H1 (cell line): ENCODE results near the gene FLT3. TPM values are rescaled to one million over a fixed set of nuclear protein-coding genes. Genes with fewer than 3 reads are reported as not detected.

Experiments used
- E2F6 ChIP-seq: IDR thresholded peaks from 2 replicates; pipeline ENCODE4 v1.6.1; 2012; ENCODE audit warnings: inconsistent platforms
- SIX5 ChIP-seq: IDR thresholded peaks from 2 replicates; pipeline ENCODE4 v1.6.1; 2011; ENCODE audit warnings: mild to moderate bottlenecking, low read depth, low read length
- polyA plus RNA-seq, 7 experiments: library from polyadenylated mRNA; depleted of rRNA in 3 of 7; stranded (reverse) in 5 of 7; unstranded in 2 of 7; fragments of >200 nt in 5 of 7; fragments of 200-250 nt in 2 of 7; gene quantifications; 1 replicate in 5 of 7; 2 replicates in 1 of 7; 4 replicates in 1 of 7; pipeline versions ENCODE4 v1.2.1 to v1.2.3, GENCODE V29; 2011 to 2013; ENCODE audit warnings: missing spikeins in 2 of 7, mixed read lengths in 2 of 7
- total RNA-seq: library from RNA; stranded (reverse); fragmentation: NEBNext Ultra II Directional; extraction: Animal tissue kit (Norgen Biotek cat#: 25700); gene quantifications from 2 replicates; pipeline ENCODE4 v1.2.1, GENCODE V29; 2021
- TF ChIP-seq, protein P1 (sequence below): IDR thresholded peaks from 2 replicates; pipeline ENCODE4 v1.6.1; 2011; ENCODE audit warnings: low read length, improper control_type of control experiment

FLT3 gene
- total and polyA plus RNA-seq, 2 of the 8 experiments (the other 6 are each of a cell fraction or from before 2014, with no cell fraction given) = 0.44 to 0.71 TPM

GRCh38 chr13:27969082-27969865, 131.1 kb downstream of the FLT3 start, which contains the start of gene CDX2 (continued):
- TF ChIP-seq, protein P1, sequence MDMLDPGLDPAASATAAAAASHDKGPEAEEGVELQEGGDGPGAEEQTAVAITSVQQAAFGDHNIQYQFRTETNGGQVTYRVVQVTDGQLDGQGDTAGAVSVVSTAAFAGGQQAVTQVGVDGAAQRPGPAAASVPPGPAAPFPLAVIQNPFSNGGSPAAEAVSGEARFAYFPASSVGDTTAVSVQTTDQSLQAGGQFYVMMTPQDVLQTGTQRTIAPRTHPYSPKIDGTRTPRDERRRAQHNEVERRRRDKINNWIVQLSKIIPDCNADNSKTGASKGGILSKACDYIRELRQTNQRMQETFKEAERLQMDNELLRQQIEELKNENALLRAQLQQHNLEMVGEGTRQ = no peak
- no peak; the same call in none of the 2 replicates for TF ChIP-seq E2F6
- TF ChIP-seq SIX5 = no peak
- TF ChIP-seq, all 59 proteins: peak for 4
